Lower leg skin (tissue), 3 donors: ENCODE results near the gene CPOX.
"Not testable (repeated sequence)": the region's sequence is repeated elsewhere in the genome, so short reads cannot be mapped to it uniquely, and the experiment has no call there.

ENCODE experiments used
- CTCF ChIP-seq, 3 donors: fragments of 450-650 bp; IDR thresholded peaks; one replicate each; pipeline ENCODE4 v1.5.1; 2016; ENCODE audit warnings: antibody characterized with exemption in 3 of 3, mild to moderate bottlenecking in 3 of 3, moderate library complexity in 2 of 3
- POLR2A ChIP-seq, 2 donors: fragments of 450-650 bp; IDR thresholded peaks; one replicate each; pipeline ENCODE4 v1.6.1; 2016 to 2017; ENCODE audit warnings: antibody characterized with exemption in 2 of 2, mild to moderate bottlenecking in 1 of 2, moderate library complexity in 1 of 2

- not testable (repeated sequence) for TF ChIP-seq CTCF, POLR2A (IDR thresholded peaks at IDR 0.05)
These were observed 33.6 kb downstream of the CPOX start for GRCh38 chr3:98559769-98560168.
